ENCODE data around the gene ZNF579. TPM values are rescaled to one million over a fixed set of nuclear protein-coding genes. Genes with fewer than 3 reads are reported as not detected.

ZNF579 gene
- total RNA-seq, 4 donors from 2014 or later = 0.51 to 5.3 (median 0.66) TPM; not detected in 1

DNA sequence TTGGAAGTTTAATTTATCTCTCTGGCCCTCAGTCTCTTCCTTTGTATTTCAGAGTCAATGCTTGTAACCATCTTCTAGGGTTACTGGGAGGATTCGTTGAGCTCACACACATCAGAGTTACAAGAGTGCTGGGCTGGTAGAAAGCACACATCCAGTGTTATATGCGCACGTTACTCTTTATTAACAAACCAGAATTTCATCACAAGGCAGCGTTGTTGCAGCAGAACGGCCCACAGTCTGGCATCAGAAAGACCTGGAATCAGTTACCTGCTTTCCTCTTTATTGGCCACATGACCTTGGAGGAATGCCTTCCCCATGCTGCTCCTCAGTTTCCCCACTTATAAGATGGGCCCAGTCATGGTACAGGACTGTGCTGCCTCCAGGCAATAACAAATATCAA is 28.7 kb upstream of the ZNF579 start:
- no peak for TF ChIP-seq CTCF (IDR thresholded peaks at IDR 0.05; ENCODE audit: low read depth)

DNA sequence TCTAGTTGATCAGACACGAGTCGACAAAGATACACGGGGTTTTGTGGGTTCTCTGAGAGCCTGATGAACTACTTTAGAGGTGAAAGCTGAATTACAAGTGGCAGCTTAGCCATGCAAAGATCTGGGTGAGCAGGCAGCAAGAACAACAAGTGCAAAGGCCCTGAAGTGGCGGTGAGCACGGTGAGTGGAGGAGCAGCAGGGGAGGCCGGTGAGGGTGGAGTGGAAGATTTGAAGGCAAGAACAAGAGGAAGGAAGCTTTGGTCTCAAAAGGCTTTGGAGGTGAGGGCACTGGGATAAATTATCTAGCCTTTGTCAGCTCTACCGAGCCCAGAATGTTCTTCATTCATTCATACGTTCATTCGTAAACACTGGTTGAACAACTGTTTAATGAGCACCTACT is 26.2 kb upstream of the ZNF579 start:
- no peak for TF ChIP-seq CTCF (IDR thresholded peaks at IDR 0.05; ENCODE audit: low read depth)

GRCh38 chr19:55606471-55606787 is 25.8 kb upstream of the ZNF579 start:
- no peak for TF ChIP-seq CTCF (IDR thresholded peaks at IDR 0.05; ENCODE audit: low read depth)

DNA sequence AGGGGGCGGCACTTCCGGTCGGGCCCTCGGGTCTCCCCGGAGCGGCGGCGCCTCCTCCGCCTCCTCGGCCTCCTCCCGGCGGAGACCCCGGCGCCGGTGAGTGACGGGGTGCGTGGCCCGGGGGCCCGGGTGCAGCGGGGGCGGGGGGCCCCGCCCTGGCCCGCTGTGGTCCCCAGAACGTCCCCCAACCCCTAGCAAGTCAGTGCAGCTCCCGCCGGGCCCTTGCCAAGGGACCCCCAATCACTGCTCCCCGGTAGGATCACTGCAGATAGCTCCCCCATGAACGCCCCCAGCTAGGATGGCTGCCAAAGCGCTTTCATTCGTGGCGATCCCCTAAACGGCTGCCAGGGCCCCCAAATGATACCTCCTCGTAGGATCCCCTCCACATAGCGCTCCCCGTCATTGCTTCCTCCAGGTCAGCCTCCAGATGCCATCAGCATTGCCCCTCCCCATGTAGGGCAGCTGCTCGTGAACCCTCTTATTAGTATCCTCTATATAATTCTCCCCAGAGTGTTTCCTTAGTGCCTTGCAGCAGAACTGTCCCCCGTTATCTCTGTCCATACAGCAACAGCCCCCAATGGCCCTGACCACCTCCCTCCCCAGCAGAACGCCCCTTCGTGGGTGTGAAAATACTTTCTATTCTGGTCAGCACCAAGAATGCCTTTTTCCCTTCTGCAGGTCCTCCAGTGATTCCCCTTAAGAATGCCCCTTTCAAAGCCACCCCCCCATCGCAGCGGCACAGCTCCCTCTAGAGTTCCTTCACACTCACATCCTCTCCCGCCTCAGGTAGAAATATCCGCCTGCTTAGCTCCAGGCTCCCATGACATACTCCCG is 25.2 kb upstream of the ZNF579 start, which contains the start of gene ZNF865:
Gene ZNF865, plus strand, starts transcription at position 11 of the 834 bp plus-strand sequence. CDS start 7,972 bp downstream, outside the sequence.
- no peak for TF ChIP-seq CTCF (IDR thresholded peaks at IDR 0.05; ENCODE audit: low read depth)

DNA sequence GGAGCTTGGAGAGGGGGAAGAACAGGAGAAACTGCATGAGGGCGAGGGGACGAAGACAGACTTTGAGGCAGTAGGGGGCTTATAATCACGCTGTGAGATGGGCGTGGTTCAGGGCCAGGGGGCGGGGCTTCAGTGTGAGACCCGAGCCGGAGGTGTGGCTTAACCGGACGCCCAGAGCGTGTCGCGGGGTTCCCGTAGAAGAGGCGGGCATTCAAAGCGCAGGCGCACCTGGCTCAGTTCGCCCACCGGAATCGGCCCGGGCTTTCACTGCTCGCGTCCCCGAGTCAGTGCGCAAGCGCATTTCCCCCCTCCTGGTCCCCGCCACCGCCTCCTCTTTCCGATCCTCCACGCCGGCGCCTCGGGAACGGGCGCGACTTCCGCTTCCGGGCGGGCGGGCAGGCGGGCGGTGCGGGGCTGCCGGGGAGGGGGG is 24.6 kb upstream of the ZNF579 start:
- TF ChIP-seq CTCF (IDR thresholded peaks at IDR 0.05; ENCODE audit: low read depth) = no peak

- TF ChIP-seq CTCF (IDR thresholded peaks at IDR 0.05; ENCODE audit: low read depth) = no peak
Observed at GRCh38 chr19:55603581-55604292, 23.1 kb upstream of the ZNF579 start.

GRCh38 chr19:55603115-55603514 is 22.5 kb upstream of the ZNF579 start:
- TF ChIP-seq CTCF (IDR thresholded peaks at IDR 0.05; ENCODE audit: low read depth) = no peak

Data from subcutaneous adipose tissue (tissue), 4 donors.